Activated CD4-positive, alpha-beta memory T cell treated with anti-CD3 and anti-CD28 coated beads for 36 hours (primary cell): ENCODE data around the gene ZNF148. TPM values are rescaled to one million over a fixed set of nuclear protein-coding genes. Genes with fewer than 3 reads are reported as not detected.

Experiments
- CTCF ChIA-PET: fragments of 350-600 bp; sonication (Branson Sonifier 250); formaldehyde crosslinking; loops from one replicate; lab custom pipeline; 2021; ENCODE audit warnings: antibody characterized with exemption, inconsistent platforms; lab: Charles Lee
- POLR2A ChIA-PET: fragments of 350-600 bp; sonication (Branson Sonifier 250); formaldehyde crosslinking; loops from one replicate; lab custom pipeline; 2021; ENCODE audit warnings: antibody characterized with exemption; lab: Charles Lee
- DNase-seq: peaks from one replicate; pipeline ENCODE4 v3.0.0-alpha.2; 2020
- H3K27ac Mint-ChIP-seq: one replicate; pipeline ENCODE4 v1.8.0; 2021; ENCODE audit warnings: mixed read lengths
- H3K27me3 Mint-ChIP-seq: one replicate; pipeline ENCODE4 v1.8.0; 2021; ENCODE audit warnings: mixed read lengths
- H3K36me3 Mint-ChIP-seq: one replicate; pipeline ENCODE4 v1.8.0; 2021; ENCODE audit warnings: mixed read lengths
- H3K4me1 Mint-ChIP-seq: one replicate; pipeline ENCODE4 v1.8.0; 2021; ENCODE audit warnings: low read depth, mixed read lengths
- H3K4me3 Mint-ChIP-seq: one replicate; pipeline ENCODE4 v1.8.0; 2021; ENCODE audit warnings: mild to moderate bottlenecking, mixed read lengths
- H3K9me3 Mint-ChIP-seq: one replicate; pipeline ENCODE4 v1.8.0; 2021; ENCODE audit warnings: mixed read lengths
- intact Hi-C: fragments of 100-400 bp; cut with micrococcal nuclease; formaldehyde crosslinking; loops from one replicate; pipeline ENCODE4 v1.15.1; 2023
- total RNA-seq, 2 experiments: library from RNA; stranded (reverse); gene quantifications; one replicate each; pipeline ENCODE4 v1.2.3, GENCODE V29; 2021

ZNF148 gene
- total RNA-seq, 2 experiments from 2014 or later: 27.9 to 29.9 TPM

- peaks cover 25% of the 10 kb centered on the region for H3K4me1 Mint-ChIP-seq
- peak overlapping the region; percentile 71 for H3K27ac Mint-ChIP-seq
- POLR2A ChIA-PET: interaction anchor here (0.6 to 1.5 kb wide), 4 partner anchors 79 to 128 kb away, joined by 3 to 4 read pairs (median 4); no protein-coding TSS in a partner anchor
- peaks cover 3% of the 10 kb centered on the region for H3K9me3 Mint-ChIP-seq
- peaks cover 29% of the 10 kb centered on the region for H3K36me3 Mint-ChIP-seq
- DNase-seq: no peak
- CTCF ChIA-PET: interaction anchor here (0.8 to 1.5 kb wide), 3 partner anchors 89 to 150 kb away, joined by 3 read pairs; no protein-coding TSS in a partner anchor
- H3K27me3 Mint-ChIP-seq: no peaks in the 10 kb centered on the region
- intact Hi-C loops: loop anchor here (1.0 to 10.0 kb wide), 10 partner anchors 18 to 353 kb away; partner anchors contain the start of genes HEG1 and ZNF148
- H3K4me3 Mint-ChIP-seq: no peak overlapping the region
Measured at GRCh38 chr3:125231895-125232294, 143.2 kb downstream of the ZNF148 start.

GRCh38 chr3:125229707-125230106, 145.4 kb downstream of the ZNF148 start:
- H3K4me3 Mint-ChIP-seq: no peak overlapping the region
- H3K36me3 Mint-ChIP-seq: peaks cover 19% of the 10 kb centered on the region
- no peak for DNase-seq
- intact Hi-C loops: loop anchor here (5.0 to 10.0 kb wide), 4 partner anchors 83 to 355 kb away; partner anchors contain the start of gene HEG1
- no peaks in the 10 kb centered on the region for H3K9me3 Mint-ChIP-seq
- CTCF ChIA-PET: no interaction called here
- H3K27me3 Mint-ChIP-seq: no peaks in the 10 kb centered on the region
- POLR2A ChIA-PET: no interaction called here
- no peak overlapping the region for H3K27ac Mint-ChIP-seq
- peaks cover 25% of the 10 kb centered on the region for H3K4me1 Mint-ChIP-seq

- DNase-seq: no peak
- H3K4me3 Mint-ChIP-seq: no peak overlapping the region
- CTCF ChIA-PET: no interaction called here
- POLR2A ChIA-PET: no interaction called here
- no peaks in the 10 kb centered on the region for H3K9me3 Mint-ChIP-seq
- H3K36me3 Mint-ChIP-seq: peaks cover 19% of the 10 kb centered on the region
- no peak overlapping the region for H3K27ac Mint-ChIP-seq
- no peaks in the 10 kb centered on the region for H3K27me3 Mint-ChIP-seq
- intact Hi-C loops: no loop called here
- H3K4me1 Mint-ChIP-seq: peaks cover 25% of the 10 kb centered on the region
Measured at GRCh38 chr3:125229168-125229567, 146.0 kb downstream of the ZNF148 start.

DNA sequence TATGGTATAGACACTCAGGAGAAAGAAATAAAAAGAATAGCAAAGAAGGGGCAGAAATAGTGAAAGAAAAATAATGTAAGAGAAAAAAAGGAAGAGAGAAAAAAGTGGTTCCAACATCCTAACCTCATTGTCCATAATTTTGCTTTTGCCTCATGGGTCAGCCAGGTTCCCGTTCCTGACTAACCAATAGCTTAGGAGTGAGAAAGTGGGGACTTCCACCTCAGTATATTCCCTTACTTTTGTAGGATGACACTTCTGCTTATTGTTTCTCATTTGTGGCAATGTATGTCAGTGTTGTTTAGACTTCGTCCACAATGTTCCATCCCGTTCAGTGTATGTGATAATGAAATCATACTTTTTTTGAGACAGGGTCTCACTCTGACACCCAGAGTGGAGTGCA, 153.3 kb downstream of the ZNF148 start:
- POLR2A ChIA-PET: no interaction called here
- no peak for DNase-seq
- Mint-ChIP-seq H3K27me3 (no peaks in the 10 kb centered on the region), H3K4me1 (no peaks in the 10 kb centered on the region), H3K36me3 (no peaks in the 10 kb centered on the region), H3K27ac (no peak overlapping the region), H3K4me3 (no peak overlapping the region), H3K9me3 (no peaks in the 10 kb centered on the region)
- intact Hi-C loops: no loop called here
- CTCF ChIA-PET: no interaction called here

DNA sequence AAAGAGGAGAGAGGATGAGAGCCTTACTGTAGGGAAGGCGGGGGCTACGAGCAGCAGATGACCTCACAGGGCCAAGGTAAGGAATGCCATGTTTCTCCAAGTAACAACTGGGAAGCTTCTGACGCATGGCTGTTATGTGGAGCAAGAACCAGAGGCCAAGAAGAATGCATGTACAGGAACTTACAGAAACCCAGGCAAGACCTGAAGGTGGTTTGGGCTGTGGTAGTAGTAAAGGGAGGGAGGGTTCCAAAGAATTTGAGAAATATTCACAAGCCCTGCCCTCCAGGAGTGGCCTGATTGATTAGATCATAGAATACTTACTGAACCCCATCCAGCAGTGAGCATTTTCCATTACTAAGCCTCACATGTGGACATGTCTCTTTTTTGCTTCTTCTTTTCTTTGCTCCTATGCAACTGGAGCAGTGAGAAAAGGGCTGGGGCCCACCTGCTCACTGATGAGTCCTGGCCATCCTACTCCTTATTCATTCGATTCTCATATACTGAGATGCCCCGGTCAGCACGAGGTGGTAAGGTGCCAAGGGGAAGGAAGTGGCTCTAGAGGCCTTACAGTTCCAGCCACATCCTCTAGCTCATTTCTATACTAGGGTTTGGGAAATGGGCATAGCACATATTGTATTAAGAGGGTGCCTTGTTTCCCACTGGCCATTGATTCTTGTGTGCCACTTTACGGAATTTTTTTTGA, 154.2 kb downstream of the ZNF148 start:
- H3K4me1 Mint-ChIP-seq: no peaks in the 10 kb centered on the region
- no peaks in the 10 kb centered on the region for H3K27me3 Mint-ChIP-seq
- intact Hi-C loops: no loop called here
- H3K36me3 Mint-ChIP-seq: no peaks in the 10 kb centered on the region
- no peaks in the 10 kb centered on the region for H3K9me3 Mint-ChIP-seq
- no peak overlapping the region for H3K4me3 Mint-ChIP-seq
- no peak overlapping the region for H3K27ac Mint-ChIP-seq
- no peak for DNase-seq
- ChIA-PET POLR2A (no interaction called here), CTCF (no interaction called here)

- Mint-ChIP-seq H3K27me3 (no peaks in the 10 kb centered on the region), H3K36me3 (no peaks in the 10 kb centered on the region), H3K9me3 (no peaks in the 10 kb centered on the region), H3K27ac (no peak overlapping the region), H3K4me1 (no peaks in the 10 kb centered on the region), H3K4me3 (no peak overlapping the region)
- ChIA-PET CTCF (no interaction called here), POLR2A (no interaction called here)
- no peak for DNase-seq
- intact Hi-C loops: no loop called here
Measured at GRCh38 chr3:125220183-125220582, 154.9 kb downstream of the ZNF148 start.

DNA sequence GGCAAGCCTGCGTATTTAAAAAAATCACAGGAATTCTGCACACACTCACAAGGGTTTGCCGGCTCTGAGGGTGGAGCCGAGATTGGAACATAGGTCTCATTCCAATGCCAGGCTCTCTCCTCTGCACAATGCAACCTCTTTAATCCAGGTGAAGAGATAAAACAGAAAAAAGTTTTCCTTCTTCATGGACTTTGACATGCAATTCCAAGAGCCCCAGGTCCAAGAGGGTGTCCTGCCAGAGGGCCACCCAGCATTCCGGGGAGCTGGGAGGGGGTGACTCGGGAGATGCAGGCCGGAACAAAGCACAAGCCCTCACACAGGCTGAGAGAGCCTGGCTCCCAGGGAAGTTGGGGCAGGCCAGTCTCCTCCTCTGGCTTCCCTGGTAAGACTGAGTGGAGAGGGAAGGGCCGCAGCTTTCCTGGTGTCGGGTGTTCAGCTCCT, 155.8 kb downstream of the ZNF148 start:
- no peaks in the 10 kb centered on the region for H3K36me3 Mint-ChIP-seq
- intact Hi-C loops: no loop called here
- ChIA-PET POLR2A (no interaction called here), CTCF (no interaction called here)
- H3K4me3 Mint-ChIP-seq: no peak overlapping the region
- H3K27me3 Mint-ChIP-seq: peaks cover 6% of the 10 kb centered on the region
- H3K27ac Mint-ChIP-seq: no peak overlapping the region
- peaks cover 7% of the 10 kb centered on the region for H3K4me1 Mint-ChIP-seq
- no peak for DNase-seq
- no peaks in the 10 kb centered on the region for H3K9me3 Mint-ChIP-seq

- CTCF ChIA-PET: interaction anchor here (0.5 to 0.6 kb wide), 3 partner anchors 162 to 359 kb away, joined by 3 to 6 read pairs (median 4); no protein-coding TSS in a partner anchor
- H3K36me3 Mint-ChIP-seq: peaks cover 2% of the 10 kb centered on the region
- no peak overlapping the region for H3K27ac Mint-ChIP-seq
Measured at GRCh38 chr3:125214738-125215137, 160.4 kb downstream of the ZNF148 start.

DNA sequence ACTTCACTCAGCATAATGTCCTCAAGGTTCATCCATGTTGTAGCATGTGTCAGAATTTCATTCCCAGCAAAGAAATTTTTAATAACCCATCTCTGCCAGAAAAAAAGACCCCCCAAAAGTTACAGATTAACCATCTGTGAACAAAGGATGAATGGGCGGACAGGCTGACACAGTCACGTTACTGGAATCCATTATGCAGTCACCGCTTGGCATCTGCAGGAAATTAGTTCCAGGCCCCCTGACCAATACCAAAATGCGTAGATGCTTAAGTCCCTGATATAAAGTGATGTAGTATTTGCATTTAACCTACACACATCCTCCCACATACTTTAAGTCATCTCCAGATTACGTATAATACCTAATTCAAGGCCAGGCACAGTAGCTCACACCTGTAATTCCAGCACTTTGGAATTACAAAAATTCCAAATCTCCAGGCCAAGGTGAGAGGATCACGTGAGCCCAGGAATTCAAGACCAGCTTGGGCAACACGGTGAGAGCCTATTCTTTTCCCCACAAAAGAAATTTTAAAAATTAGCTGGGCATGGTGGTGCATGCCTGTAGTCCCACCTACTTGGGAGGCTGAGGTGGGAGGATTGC, 161.1 kb downstream of the ZNF148 start:
- no peak for DNase-seq
- H3K27ac Mint-ChIP-seq: no peak overlapping the region
- H3K9me3 Mint-ChIP-seq: no peaks in the 10 kb centered on the region
- peaks cover 16% of the 10 kb centered on the region for H3K4me1 Mint-ChIP-seq
- POLR2A ChIA-PET: interaction anchor here (0.5 to 0.6 kb wide), 2 partner anchors 59 to 189 kb away, joined by 3 to 4 read pairs; no protein-coding TSS in a partner anchor
- intact Hi-C loops: loop anchor here (1.0 to 5.0 kb wide), 2 partner anchors 18 to 57 kb away; no protein-coding TSS in a partner anchor
- CTCF ChIA-PET: interaction anchor here (0.6 kb wide), 2 partner anchors 163 to 312 kb away, joined by 4 to 6 read pairs; no protein-coding TSS in a partner anchor
- H3K36me3 Mint-ChIP-seq: peaks cover 2% of the 10 kb centered on the region
- H3K4me3 Mint-ChIP-seq: no peak overlapping the region
- H3K27me3 Mint-ChIP-seq: peaks cover 45% of the 10 kb centered on the region

More at GRCh38 chr3:125214738-125215137, 160.4 kb downstream of the ZNF148 start:
- DNase-seq: no peak
- Mint-ChIP-seq H3K9me3 (no peaks in the 10 kb centered on the region), H3K4me3 (no peak overlapping the region), H3K4me1 (peaks cover 16% of the 10 kb centered on the region), H3K27me3 (peaks cover 40% of the 10 kb centered on the region)
- intact Hi-C loops: loop anchor here (1.0 to 5.0 kb wide), 2 partner anchors 18 to 57 kb away; no protein-coding TSS in a partner anchor
- POLR2A ChIA-PET: interaction anchor here (0.5 to 0.6 kb wide), 2 partner anchors 58 to 190 kb away, joined by 3 to 4 read pairs; no protein-coding TSS in a partner anchor

DNA sequence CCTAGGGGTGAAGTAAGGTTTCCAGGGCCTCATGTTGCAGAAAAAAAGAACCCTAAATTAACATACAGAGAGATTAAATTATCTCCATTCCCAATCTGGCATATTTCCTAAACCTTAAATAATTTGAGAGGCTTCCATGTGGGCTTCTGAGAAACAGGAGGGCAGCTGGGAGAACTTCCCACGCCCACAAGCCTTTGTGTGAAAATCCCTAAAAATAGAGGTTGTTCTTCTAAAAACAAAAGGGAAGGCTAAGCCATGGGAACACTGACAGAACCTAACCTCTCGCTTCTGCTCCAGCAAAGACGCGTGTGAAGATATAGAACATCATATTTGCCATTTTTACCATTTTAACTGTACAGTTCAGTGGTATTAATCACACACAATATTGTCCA, 161.8 kb downstream of the ZNF148 start:
- Mint-ChIP-seq H3K27ac (no peak overlapping the region), H3K9me3 (no peaks in the 10 kb centered on the region), H3K4me3 (no peak overlapping the region), H3K36me3 (peaks cover 2% of the 10 kb centered on the region), H3K4me1 (peaks cover 16% of the 10 kb centered on the region), H3K27me3 (peaks cover 45% of the 10 kb centered on the region)
- intact Hi-C loops: loop anchor here (5.0 kb wide), 1 partner anchor 56 kb away; no protein-coding TSS in a partner anchor
- POLR2A ChIA-PET: no interaction called here
- CTCF ChIA-PET: no interaction called here
- no peak for DNase-seq

GRCh38 chr3:125212509-125213363, 162.4 kb downstream of the ZNF148 start, which contains the start of gene SLC12A8:
Gene SLC12A8, minus strand, starts transcription at chr3:125212748. Its CDS starts 1,399 bp downstream, at chr3:125211349.
- Mint-ChIP-seq H3K27me3 (peaks cover 45% of the 10 kb centered on the region), H3K27ac (no peak within 1 kb of the TSS), H3K4me3 (no peak within 1 kb of the TSS), H3K36me3 (peaks cover 2% of the 10 kb centered on the region), H3K4me1 (peaks cover 16% of the 10 kb centered on the region), H3K9me3 (no peaks in the 10 kb centered on the region)
- POLR2A ChIA-PET: no interaction called here
- intact Hi-C loops: loop anchor here (5.0 kb wide), 1 partner anchor 55 kb away; no protein-coding TSS in a partner anchor
- CTCF ChIA-PET: no interaction called here
- DNase-seq: no peak
